HepG2 (cell line): ENCODE measurements around the gene MMP17. TPM values are rescaled to one million over a fixed set of nuclear protein-coding genes. Genes with fewer than 3 reads are reported as not detected.

Source experiments
- ATF4 ChIP-seq, 2 experiments: fragments of 450-650 bp in 1 of 2; sonication (generic) in 1 of 2; formaldehyde crosslinking; IDR thresholded peaks; 2 replicates each; pipeline versions ENCODE4 v1.5.0 to v1.8.0; 2020 to 2022; ENCODE audit warnings: mild to moderate bottlenecking in 1 of 2, missing genetic modification reagents in 1 of 2
- DMAP1 ChIP-seq: IDR thresholded peaks from 2 replicates; pipeline ENCODE4 v1.6.1; 2016
- HNF1A ChIP-seq, 2 experiments: sonication (generic) in 1 of 2; formaldehyde crosslinking in 1 of 2; IDR thresholded peaks; 2 replicates each; pipeline versions ENCODE4 v1.4.0 to v1.6.1; 2016 to 2020; ENCODE audit warnings: borderline replicate concordance in 1 of 2, low read depth in 1 of 2, mild to moderate bottlenecking in 1 of 2, missing genetic modification reagents in 1 of 2
- MAF1 ChIP-seq: sonication (generic); formaldehyde crosslinking; IDR thresholded peaks from 2 replicates; pipeline ENCODE4 v1.5.0; 2020; ENCODE audit warnings: missing genetic modification reagents, borderline replicate concordance
- MED13 ChIP-seq: sonication (generic); formaldehyde crosslinking; IDR thresholded peaks from 2 replicates; pipeline ENCODE4 v1.5.0; 2020; ENCODE audit warnings: missing genetic modification reagents
- NFAT5 ChIP-seq: sonication (generic); formaldehyde crosslinking; IDR thresholded peaks from 2 replicates; pipeline ENCODE4 v1.4.0; 2020; ENCODE audit warnings: missing genetic modification reagents
- PLSCR1 ChIP-seq: sonication (generic); formaldehyde crosslinking; IDR thresholded peaks from 2 replicates; pipeline ENCODE4 v1.5.0; 2020; ENCODE audit warnings: missing genetic modification reagents, mild to moderate bottlenecking, borderline replicate concordance
- SKIL ChIP-seq: sonication (generic); formaldehyde crosslinking; IDR thresholded peaks from 2 replicates; pipeline ENCODE4 v1.8.0; 2022; ENCODE audit warnings: missing genetic modification reagents, mild to moderate bottlenecking, moderate library complexity, borderline replicate concordance
- ZNF264 ChIP-seq: sonication (generic); formaldehyde crosslinking; IDR thresholded peaks from 2 replicates; pipeline ENCODE4 v1.4.0; 2020; ENCODE audit warnings: missing genetic modification reagents
- ZNF296 ChIP-seq: sonication (generic); formaldehyde crosslinking; conservative IDR thresholded peaks from 2 replicates; pipeline ENCODE4 v1.5.0; 2020; ENCODE audit warnings: mild to moderate bottlenecking, missing genetic modification reagents
- ZNF430 ChIP-seq: sonication (generic); formaldehyde crosslinking; IDR thresholded peaks from 2 replicates; pipeline ENCODE4 v1.9.0; 2021; ENCODE audit warnings: mild to moderate bottlenecking, missing genetic modification reagents
- ZNF543 ChIP-seq: sonication (generic); formaldehyde crosslinking; IDR thresholded peaks from 2 replicates; pipeline ENCODE4 v1.4.0; 2020; ENCODE audit warnings: mild to moderate bottlenecking, missing genetic modification reagents
- ZNF788 ChIP-seq: sonication (generic); formaldehyde crosslinking; IDR thresholded peaks from 2 replicates; pipeline ENCODE4 v1.5.0; 2020; ENCODE audit warnings: mild to moderate bottlenecking, missing genetic modification reagents, borderline replicate concordance
- ZNF841 ChIP-seq: sonication (generic); formaldehyde crosslinking; IDR thresholded peaks from 2 replicates; pipeline ENCODE4 v1.8.1; 2023; ENCODE audit warnings: missing genetic modification reagents, borderline replicate concordance
- polyA plus RNA-seq, 8 experiments: library from polyadenylated mRNA; depleted of rRNA in 3 of 8; stranded (reverse) in 7 of 8; unstranded in 1 of 8; fragments of >200 nt; fragmentation: Illumina TruSeq in 4 of 8; extraction: Trizol in 4 of 8; gene quantifications; 2 replicates each; pipeline versions ENCODE4 v1.2.1 to v1.2.3, GENCODE V29; 2011 to 2016; ENCODE audit warnings: low read depth in 4 of 8, missing spikeins in 1 of 8, mixed read lengths in 1 of 8; ENCODE audit not compliant: insufficient read depth in 1 of 8
- total RNA-seq, 5 experiments: library from RNA; depleted of rRNA; stranded (reverse); fragments of >200 nt; fragmentation: Illumina TruSeq; extraction: Trizol; gene quantifications; 2 replicates each; pipeline ENCODE4 v1.2.3, GENCODE V29; 2016; ENCODE audit warnings: low read depth in 1 of 5

MMP17 gene
- total and polyA plus RNA-seq, 2 of the 13 experiments (the other 11 are each of a cell fraction or from before 2014, with no cell fraction given) = 0.55 to 0.80 TPM

- TF ChIP-seq ZNF264 (peak; percentile 65; the same call in 1 of the 2 replicates), PLSCR1 (CRISPR knock-in tag) (no peak), MED13 (CRISPR knock-in tag) (no peak), MAF1 (CRISPR knock-in tag) (no peak), SKIL (peak; percentile 53; the same call in 1 of the 2 replicates), ZNF296 (CRISPR knock-in tag) (no peak), ZNF543 (CRISPR knock-in tag) (0 out of 2 replicates have a peak, but pooled peaks have one; percentile 48), ZNF841 (CRISPR knock-in tag) (no peak), HNF1A (IDR thresholded peaks at IDR 0.05; ENCODE audit: low read depth) (no peak), HNF1A (CRISPR knock-in tag; IDR thresholded peaks at IDR 0.05; ENCODE audit: borderline replicate concordance) (no peak), DMAP1 (no peak), ATF4 (CRISPR knock-in tag; IDR thresholded peaks at IDR 0.05) (peak in 1 of 2 experiments; percentile 53; a peak in 1 of 4 replicates), NFAT5 (0 out of 2 replicates have a peak, but pooled peaks have one; percentile 32), ZNF788 (CRISPR knock-in tag) (no peak), ZNF430 (CRISPR knock-in tag) (peak; percentile 20; the same call in 1 of the 2 replicates)
These were observed 12.6 kb downstream of the MMP17 start (continued) for GRCh38 chr12:131840643-131841416.
